ENCODE data around the gene TAS1R3. TPM values are rescaled to one million over a fixed set of nuclear protein-coding genes. Genes with fewer than 3 reads are reported as not detected.

TAS1R3 gene
- total RNA-seq, 1 donor from 2014 or later: 0.42 TPM

DNA sequence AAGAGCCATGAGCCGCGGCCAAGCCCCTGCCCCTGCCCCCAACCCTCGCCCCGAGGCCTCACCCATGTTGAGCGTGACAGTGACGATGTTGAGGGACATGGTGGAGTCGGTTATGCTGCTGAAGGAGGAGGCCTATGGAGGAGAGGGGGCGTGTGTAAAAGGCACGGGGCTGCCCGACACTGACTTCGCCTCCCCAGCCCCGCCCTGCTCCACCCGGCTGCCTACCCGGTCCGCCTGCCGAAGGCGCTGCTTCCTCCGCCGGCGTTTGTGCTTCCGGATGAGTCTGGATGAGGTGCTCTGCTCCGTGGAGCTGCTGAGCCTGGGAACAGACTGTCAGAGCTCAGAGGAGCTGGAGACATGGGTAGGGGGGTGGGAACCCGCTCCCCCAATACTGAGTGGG is 9.1 kb downstream of the TAS1R3 start:
- DNase-seq (ENCODE audit: low spot score): no peak

DNA sequence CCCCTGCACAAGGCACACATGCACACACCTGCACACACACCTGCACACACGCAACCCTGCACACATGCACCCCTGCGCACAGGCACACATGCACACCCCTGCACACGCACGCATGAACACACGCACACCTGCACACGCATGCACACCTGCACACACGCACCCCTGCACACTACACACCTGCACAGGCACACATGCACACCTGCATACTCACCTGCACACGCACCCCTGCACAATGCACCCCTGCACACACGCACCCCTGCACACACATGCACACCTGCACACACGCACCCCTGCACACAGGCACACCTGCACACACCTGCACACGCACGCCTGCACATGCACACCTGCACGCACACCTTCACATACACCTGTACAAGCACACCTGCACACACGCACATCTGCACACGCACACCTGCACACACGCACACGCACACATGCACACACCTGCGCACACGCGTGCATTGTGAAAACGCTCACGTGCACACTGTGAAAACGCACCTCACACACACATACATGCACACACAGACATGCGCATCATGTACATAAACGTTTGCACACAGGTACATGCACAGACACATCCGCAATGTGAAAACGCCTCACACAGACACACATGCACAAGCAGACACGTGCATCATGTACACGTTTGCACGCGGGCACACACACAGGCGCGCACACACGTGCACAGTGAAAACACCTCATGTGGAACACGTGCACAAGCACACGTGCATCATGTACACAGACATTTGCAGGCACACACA is 9.9 kb downstream of the TAS1R3 start:
- DNase-seq (ENCODE audit: low spot score): no peak

DNA sequence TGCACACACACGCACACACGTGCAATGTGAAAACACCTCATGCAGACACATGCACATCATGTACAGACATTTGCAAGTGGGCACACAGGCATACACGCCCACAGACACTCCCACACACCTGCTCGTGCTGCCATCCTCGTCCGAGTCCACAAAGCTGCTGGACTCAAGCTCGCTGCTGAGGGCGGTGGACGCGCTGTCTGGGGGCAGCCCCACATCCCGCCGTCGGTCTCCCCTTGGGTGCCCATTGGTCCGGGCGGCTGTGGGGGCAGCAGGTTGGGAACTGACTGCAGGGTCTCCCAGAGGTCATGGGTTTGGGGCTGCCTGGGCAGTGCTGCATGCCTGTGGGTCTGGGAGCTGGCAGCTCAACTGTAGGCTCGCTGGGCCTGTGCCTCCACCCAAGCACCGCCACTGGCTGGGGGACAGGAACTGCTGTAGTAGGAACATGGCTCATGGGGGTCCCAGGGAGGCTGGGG is 10.5 kb downstream of the TAS1R3 start:
- DNase-seq (ENCODE audit: low spot score): no peak

DNA sequence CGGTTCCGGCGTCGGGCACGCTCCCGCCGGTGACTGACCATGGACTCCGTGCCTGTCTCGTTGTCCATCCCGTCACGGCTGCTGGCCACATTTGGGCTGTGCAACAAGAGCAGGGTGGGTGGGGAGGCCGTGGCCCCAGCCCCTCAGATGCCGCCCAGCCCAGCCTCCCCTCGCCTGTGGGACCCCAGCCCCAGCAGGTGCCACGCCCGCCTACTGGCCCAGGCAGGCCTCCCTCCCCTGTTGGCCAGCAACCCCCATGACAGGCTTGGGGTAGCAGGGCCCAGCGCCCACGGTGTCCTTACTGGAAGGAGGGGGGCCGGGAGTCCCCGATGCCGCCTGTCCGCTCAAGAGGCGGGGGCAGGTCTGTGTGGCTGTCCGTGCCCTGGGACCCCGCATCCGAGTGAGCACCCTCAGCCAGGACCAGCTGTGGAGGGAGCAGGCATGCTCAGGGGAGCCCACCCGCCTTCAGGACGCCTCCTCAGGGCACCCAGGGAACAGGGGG is 11.0 kb downstream of the TAS1R3 start:
- no peak for DNase-seq (ENCODE audit: low spot score)

DNA sequence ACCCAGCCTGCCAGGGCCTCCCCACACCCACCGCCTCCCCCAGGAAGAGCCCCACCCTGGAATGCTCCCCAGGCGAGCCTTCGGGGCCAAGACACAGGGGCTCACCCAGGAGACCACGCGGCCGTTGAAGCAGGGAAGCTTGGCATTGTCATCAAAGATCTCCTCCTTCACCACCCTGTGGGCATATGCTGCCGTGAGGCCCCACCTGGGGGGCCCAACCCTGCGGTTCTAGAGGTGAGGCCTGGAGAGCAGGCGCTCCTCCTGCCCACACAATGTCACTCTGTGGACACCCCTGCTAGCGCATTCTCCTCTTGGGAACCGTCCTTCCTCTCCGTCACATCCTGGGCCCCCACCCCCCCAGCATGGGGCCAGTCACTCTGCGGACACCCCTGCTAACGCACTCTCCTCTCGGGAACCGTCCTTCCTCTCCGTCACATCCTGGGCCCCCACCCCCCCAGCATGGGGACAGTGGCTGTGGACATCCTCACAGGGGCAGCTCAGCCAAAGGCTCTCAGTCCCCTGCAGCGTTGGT is 11.6 kb downstream of the TAS1R3 start:
- DNase-seq (ENCODE audit: low spot score): no peak

DNA sequence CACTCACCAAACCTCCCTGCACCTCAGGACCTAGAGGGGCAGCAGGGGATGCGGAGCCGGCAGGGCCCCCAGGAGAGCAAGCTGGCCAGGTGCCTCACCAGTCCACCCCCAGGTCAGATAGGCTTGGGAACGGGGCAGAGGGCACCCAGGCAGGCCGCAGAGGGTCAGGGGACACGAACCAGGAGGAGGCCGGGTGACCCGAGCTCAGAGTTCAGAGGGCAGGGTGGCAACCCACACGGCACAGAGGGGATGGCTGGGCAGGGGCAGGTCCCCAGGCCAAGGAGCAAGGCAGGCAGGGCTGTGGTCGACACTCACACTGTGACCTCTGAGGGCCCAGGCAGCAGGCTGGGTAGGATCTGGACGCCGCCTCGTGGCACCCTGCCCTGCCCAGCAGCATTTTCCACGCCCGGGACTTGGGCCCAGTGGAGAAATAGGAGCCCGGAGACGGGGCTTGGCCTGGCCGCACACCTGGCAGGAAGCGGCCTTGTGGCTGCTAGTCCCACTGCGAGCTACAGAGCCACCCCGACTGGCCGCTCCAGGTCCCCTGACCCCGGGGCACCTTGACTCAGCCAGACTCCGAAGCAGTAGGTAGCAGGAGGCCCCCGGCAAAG is 12.8 kb downstream of the TAS1R3 start:
- no peak for DNase-seq (ENCODE audit: low spot score)

DNA sequence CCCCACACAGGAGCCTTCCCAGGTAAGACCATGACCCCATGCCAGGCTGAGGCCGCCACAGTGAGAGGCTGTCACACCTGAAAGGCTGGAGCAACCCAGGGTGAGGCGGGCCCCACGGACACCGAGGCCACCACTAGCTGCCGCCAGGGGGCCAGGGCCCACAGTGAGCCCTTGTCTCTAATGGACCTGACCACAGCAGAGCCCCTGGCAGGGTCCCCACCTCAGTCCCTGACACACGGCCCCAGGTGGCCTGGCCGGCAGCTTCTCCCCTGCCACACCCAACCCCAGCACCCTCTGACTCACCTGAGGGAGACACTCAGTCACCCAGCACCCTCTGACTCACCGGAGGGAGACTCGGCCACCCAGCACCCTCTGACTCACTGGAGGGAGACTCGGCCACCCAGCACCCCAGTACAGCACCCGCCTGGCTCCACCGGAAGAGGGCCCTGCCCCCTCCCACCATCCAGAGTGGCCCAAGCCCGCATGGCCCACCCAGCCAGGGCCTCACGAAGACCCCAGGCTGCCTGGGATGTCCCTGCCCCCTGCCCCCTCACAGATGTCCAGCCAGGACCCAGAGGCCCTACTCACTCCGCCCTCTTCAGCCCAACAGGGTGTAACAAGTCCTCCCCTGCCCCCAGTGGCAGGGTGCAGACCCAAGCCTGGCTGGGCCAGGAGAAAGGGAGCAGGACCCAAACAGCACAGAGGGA is 13.7 kb downstream of the TAS1R3 start:
- DNase-seq (ENCODE audit: low spot score): no peak

DNA sequence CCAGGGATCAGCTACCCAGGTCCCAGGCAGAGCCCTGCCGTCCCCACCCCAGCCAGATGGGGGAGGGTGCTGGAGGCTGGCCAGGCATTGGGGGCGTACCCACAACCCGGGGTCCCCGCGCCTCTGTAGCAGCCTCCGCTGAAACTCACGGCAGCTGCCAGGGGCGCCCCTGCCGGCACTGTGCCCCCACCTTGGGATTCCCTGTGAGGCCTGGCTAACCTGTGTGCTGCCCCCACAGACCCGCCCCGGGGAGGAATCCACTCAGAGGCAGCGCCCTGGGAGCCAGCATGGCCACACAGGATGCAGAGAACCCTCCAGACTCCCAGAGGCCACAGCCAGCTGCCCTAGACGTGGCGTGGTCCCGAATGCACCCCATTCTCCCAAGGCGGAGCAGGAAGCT is 14.3 kb downstream of the TAS1R3 start:
- DNase-seq (ENCODE audit: low spot score): no peak

DNA sequence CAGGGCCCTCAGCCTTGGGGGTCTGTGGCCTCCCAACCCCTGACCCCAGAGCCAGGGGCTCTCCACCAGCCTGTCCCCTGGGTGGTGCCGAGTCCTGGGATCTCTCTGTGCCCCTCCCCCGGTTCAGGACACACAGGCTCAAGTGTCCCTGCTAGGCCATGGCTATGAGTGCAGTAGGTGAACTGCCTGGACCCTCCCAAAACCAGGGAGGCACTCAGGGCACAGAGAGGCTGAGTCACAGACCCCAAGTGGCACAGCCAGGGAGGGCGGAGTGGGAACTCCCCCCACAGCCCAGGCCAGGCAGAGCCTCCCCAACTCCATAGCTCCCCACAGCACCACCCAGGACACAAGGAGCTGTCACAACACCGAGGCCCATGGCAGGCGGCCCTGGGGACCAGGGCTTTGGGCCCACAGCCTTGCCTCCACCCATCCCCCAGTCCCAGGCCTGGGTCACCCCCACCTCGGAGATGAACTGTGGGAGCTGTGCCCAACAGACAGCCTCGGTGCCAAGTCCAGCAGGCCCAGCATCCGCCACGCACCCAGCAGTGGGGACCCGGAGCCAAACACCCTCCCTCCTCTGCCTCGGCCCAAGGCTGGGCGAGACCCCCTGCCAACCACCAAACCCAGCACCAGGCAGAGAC is 14.9 kb downstream of the TAS1R3 start:
- no peak for DNase-seq (ENCODE audit: low spot score)

DNA sequence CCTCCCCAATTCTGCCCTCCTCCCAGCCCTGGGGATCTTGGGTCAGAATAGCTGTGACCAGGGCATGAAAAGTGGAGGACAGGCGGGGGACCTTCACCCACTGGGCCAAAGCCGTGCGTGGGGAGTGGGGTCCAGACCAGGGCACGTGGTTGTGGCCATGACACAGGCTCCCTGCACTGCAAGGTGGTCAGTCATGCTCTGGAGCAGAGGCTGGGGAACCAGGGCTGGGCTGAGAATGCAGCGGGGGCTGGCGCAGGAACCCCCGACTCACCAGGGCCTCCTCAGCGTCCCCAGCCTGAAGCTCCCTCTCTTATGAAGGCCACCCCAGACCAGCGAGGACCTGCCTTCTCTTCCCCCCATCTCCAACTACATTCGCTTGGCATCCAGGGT is 15.4 kb downstream of the TAS1R3 start:
- DNase-seq (ENCODE audit: low spot score): no peak

DNA sequence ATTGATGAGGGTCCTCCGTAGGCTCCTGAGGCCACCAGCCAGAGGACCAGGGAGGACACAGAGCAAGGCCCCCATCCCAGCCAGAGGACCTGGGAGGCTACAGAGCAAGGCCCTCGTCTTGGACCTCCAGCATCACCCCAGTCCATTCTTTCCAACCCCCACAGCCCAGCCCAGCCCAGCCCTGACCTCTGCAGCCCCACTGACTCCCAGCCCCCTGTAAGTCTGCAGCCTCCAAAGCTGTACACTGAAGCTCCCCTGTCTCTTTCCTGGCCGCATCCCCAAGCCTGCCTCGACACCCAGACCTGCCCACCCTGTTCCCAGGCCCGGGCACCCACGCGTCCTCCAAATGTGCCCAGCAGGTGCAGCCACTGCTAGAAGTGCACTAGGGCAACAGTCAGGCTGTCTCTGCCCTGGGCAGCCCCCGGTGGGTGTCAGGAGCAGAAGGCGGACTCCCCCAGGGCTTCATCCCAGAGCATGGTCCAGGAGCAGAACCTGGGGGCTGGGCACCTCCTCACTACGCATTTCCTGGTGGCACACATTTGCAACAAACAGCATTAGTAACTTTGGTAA is 16.0 kb downstream of the TAS1R3 start:
- no peak for DNase-seq (ENCODE audit: low spot score)

DNA sequence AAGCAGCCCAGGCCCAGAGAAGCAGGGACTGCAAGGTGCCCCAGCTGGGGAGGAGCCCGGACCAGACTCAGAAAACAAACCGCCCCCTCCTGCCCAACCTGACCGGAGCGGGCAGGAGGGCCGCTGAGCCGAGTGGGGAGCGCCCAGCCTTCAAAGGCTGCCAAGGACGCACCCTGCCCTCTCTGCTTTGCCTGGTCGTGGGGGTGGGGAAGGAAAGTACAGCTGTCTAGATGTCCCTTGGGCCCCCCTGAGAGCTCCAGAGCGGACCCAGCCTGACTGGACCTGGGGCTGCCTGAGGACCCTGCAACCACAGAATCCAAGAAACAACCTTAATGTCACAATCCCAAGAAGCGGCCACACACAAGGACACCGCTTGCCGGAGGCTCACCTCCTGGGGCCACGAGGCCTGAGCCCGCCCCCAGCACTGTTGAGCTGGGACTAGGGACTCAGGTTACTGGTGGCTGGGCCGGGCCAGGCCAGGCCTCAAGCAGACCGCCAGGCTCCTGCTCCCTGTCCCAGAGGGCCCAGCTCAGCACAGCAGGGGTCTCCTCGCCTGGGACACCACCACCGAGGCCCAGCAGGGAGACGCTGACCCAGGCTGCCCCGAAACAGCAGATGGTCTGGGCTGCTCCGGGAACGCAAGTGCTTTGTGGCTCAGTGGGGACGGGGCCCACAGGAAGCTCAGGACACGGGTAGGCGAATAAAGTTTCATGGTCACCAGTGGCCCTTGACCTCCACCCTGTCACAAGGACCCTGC is 16.8 kb downstream of the TAS1R3 start:
- no peak for DNase-seq (ENCODE audit: low spot score)

DNA sequence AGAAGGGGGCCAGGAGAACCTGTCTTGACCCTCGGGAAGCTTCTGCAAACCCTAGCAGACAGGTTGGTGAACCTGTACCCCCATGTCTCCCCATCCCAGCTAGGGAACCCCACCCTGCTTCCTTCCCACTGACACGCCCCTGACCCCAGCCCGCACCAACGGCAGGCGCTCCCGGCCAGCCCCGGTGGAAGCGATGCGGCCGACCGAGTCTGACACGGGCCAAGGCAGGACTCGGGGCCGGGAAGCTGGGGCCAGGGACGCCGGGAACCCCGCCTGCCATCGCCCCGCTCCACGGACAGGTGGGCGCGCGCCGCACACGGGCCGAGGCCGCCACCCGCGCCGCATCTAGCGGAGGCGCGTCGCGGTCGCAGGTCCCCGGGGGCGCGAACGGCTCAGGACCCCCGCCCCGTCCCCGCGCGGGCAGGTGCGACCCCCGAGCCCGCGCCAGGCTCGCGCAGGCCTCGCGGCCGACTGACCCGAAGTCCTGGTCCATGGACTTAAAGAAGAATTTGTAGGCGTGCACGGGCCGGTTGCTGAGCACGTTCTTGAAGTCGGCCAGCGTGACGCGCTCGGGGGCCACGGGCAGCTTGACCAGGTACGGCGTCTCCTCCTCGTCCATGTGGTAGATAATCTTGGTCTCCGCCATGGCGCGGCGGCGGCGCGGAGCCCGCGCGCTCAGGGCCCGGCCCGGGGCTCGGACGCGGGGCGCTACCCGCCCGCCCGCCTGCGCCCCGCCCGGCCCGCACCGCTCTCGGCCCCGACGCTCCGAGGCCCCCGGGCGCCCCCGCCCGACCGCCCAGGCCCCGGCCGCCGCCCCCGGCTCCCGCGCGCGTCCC is 17.6 kb downstream of the TAS1R3 start:
- DNase-seq (ENCODE audit: low spot score): no peak

DNA sequence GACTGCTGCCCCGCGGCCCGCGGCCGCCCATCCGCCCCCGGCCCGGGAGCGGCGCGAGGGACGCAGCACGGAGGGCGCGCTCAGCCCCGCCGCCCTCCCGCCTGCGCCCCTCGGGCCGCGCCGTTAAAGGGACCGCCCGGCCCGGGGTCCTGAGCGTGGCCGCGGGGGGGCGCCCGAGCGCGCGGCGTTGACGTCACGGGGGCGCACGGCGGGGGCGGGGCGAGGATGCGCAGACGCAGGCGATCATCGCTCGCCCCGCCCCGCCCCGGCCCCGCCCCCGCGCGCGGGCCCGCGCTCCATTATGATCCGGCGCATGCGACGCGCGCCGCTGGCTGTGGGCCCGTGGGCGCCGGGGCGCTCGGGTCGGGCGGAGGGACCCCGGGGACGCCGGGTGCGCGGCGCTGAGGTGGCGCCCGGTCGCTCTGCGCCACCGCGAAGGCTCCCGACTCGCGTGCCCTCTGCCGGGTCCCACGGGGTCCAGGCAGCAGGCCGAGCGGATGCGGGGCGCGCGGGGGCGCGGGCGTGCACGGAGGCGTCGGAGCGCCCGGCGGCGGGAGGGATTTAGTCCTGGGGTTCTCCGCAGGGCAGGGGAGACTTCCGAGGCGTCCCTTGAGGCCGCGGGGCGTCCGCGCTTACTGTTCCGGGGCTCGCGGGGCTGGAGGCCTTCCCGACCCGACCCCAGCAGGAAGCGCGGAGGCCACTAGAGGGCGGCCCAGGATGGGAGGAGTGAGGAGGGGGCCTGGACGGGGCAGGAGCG is 18.4 kb downstream of the TAS1R3 start, which contains the start of gene DVL1:
DVL1 (minus strand) TSS at position 163 of the 757 bp plus-strand sequence. CDS start 353 bp downstream, outside the sequence.
- no peak for DNase-seq (ENCODE audit: low spot score)

DNA sequence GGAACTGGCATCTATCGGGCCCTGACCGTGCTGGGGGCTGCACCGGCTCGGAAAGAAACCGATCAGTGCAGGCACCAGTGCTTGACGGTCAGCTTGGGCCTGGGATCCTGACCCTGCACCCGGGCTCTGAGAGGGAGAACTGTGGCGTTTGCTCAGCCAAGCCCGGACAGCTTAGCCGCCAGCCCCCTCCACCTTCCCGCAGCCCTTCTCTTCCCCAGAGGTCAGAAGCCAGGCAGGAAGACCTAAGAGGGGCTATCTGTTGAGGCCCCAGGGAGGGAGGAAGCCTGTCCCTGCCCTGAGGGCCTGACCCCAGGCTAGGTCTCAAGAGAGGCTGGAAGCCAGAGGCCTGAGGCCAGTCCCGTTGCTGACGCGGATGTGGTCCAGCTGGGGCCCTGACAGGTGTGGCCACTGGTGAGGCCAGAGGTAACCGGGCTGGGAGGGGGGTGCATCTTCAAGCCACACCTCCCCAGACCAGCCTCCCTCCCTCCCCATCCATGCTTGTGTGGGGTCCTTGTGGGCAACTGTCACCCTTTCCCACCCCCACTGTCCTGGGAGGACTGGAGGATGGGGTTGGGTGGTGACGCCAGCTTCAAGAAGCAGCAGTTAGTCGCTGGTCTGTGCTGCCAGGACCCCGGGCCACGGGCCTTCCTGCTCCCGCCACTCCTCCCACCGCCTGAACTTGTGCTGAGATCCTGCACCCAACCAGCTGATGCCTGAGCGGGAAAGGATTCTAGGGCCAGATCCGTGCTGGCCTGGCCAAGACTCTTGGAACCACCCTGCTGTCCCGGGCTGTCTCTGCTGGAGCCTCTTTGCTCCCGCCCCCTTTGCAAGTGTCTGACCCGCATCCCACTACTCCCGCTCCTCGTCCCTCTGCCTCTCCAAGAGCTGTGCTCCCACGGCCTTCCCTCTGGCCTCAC is 20.7 kb downstream of the TAS1R3 start:
- DNase-seq (ENCODE audit: low spot score): no peak

DNA sequence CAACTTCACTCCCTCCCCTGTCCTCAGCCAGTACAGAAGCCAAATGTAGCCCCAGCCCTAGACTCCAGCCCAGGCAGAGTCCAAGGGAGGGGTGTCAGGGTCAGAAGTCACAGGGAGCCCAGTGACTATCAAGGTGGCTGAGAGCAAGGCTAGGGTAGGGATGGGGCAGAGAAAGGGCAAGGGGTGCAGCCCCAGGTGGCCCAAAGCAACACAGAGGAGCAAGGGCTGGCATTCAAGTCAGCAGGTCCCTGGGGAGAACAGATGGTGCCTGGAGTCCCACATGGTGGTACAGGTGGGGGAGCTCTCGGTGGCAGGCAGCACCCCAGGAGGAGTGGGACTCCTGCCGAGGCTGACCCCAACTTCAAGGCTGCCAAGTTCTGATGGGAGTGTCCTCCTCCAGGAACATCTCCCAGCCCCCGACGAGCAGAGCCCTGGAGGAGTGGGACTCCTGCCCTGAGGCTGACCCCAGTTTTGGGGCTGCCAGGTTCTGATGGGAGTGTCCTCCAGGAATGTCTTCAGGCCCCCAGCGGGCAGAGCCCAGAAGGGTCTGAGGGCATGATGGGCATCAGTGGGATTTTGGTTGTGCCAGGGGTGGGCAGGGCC is 21.8 kb downstream of the TAS1R3 start:
- DNase-seq (ENCODE audit: low spot score): no peak

DNA sequence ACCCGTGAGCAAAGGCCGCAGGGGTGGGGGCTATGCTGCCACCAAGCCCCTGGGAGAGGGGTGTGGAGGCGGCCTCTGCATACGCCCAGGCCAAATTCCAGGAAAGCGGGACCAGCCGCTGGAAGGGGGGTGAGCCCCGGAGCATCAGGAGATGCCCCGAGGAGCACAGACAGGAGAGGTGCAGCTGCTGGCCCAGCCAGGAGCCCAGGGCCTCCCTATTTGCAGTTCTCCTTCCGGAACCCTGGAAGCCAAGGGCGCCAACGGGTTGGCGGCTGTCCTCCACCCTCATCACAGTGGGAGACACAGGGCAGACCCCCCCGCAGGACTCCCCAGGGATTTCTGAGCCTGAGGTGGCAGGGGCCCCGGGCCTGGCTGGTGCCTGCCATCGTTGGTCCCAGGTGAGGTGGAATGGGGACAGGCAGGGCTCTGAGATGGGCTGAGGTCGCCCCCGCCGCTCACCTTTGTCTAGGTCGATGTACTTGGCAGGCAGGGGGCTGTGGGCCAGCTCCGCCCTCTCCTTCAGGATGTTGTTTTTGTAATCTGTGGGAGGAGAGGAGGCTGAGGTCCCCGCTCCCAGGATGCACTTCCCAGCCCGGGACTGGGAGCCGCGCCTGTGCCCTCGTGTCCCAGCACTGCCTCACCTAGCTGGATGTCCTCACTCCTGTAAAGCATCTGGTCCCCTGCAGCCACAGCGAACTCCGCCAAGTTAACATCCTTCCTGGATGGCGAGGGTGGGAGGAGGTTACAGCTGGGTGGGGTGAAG is 22.5 kb downstream of the TAS1R3 start:
- DNase-seq (ENCODE audit: low spot score): no peak
